Skeletal muscle tissue (tissue), 4 donors: ENCODE measurements around the gene MAGEA8. TPM values are rescaled to one million over a fixed set of nuclear protein-coding genes. Genes with fewer than 3 reads are reported as not detected.
"Not testable (repeated sequence)": the region's sequence is repeated elsewhere in the genome, so short reads cannot be mapped to it uniquely, and the experiment has no call there.

Experiments used
- H3K27ac ChIP-seq: one replicate; pipeline ENCODE4 v1.7.0; 2013; ENCODE audit warnings: mild to moderate bottlenecking, low read depth, low read length, inconsistent platforms
- H3K27me3 ChIP-seq, 3 donors: one replicate each; pipeline ENCODE4 v1.7.0; 2013; ENCODE audit warnings: low read length in 3 of 3; ENCODE audit not compliant: control insufficient read depth in 3 of 3, insufficient read depth in 3 of 3
- H3K36me3 ChIP-seq, 3 donors: one replicate each; pipeline ENCODE4 v1.7.0; 2013; ENCODE audit warnings: low read length in 3 of 3; ENCODE audit not compliant: control insufficient read depth in 3 of 3, insufficient read depth in 3 of 3
- H3K4me1 ChIP-seq, 3 donors: one replicate each; pipeline ENCODE4 v1.7.0; 2013; ENCODE audit warnings: low read length in 3 of 3, mild to moderate bottlenecking in 3 of 3; ENCODE audit not compliant: control insufficient read depth in 3 of 3, insufficient read depth in 3 of 3
- H3K4me3 ChIP-seq, 3 donors: one replicate each; pipeline ENCODE4 v1.7.0; 2013; ENCODE audit warnings: low read length in 3 of 3
- H3K9ac ChIP-seq, 3 donors: one replicate each; pipeline ENCODE4 v1.7.0; 2013; ENCODE audit warnings: low read length in 3 of 3, mild to moderate bottlenecking in 3 of 3, moderate library complexity in 2 of 3, low read depth in 1 of 3
- H3K9me3 ChIP-seq, 3 donors: one replicate each; pipeline ENCODE4 v1.7.0; 2013; ENCODE audit warnings: low read length in 3 of 3; ENCODE audit not compliant: control insufficient read depth in 3 of 3
- total RNA-seq: library from RNA; depleted of rRNA; stranded (reverse); fragments of >200 nt; gene quantifications from one replicate; pipeline ENCODE4 v1.2.3, GENCODE V29; 2014
- donor health status: Osteomylitis.

The MAGEA8 gene
- total RNA-seq, 1 donor from 2014 or later: not detected

DNA sequence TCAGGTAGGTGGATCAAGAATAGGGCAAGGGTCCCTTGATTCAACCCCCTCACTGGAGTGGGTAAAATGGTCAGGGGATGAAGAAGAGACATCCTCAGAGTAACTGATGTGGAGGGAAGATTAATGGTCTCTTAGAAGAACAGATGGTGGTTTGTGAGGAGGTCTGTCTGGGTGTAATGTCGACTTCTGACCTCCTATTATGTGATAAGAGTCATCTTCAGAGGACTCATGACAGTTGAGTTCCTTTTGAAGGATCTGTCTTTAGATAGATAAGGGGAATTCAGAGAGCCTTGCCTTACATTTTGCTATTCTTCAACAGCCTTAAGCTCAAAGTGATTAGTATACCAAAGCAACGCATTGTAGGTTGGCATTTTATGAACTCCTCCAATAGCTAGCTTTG lies 27.1 kb upstream of the MAGEA8 start:
- Histone ChIP-seq H3K4me3 (no peak overlapping the region), H3K27ac (no peak overlapping the region), H3K9ac (no peak overlapping the region), H3K9me3 (no peaks in the 10 kb centered on the region), H3K27me3 (no peaks in the 10 kb centered on the region), H3K4me1 (no peaks in the 10 kb centered on the region), H3K36me3 (no peaks in the 10 kb centered on the region)

DNA sequence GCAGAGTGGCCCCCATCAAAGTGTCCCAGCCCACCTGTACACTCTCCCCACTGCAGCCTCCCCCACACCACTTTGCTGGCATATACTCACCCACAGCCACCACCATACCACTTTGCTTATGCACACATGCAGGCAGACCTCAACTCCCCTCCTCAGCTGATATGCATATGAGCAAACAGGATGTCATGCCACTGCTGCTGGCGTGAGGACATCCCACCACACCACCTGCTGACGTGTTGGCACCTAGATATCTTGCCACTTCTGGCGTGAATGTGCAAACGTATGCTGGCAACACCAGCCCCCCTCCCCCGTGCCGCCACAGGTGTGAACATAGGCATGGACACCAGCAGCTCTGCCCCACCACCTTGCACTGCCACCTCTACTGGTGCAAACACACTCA lies 22.4 kb upstream of the MAGEA8 start:
- Histone ChIP-seq H3K9ac (no peak overlapping the region), H3K27ac (no peak overlapping the region), H3K27me3 (no peaks in the 10 kb centered on the region)

GRCh38 chrX:149860445-149860844 lies 20.5 kb upstream of the MAGEA8 start:
- no peak overlapping the region for H3K27ac ChIP-seq

More for the DNA sequence above, 22.4 kb upstream of the MAGEA8 start:
- Histone ChIP-seq H3K4me3 (no peak overlapping the region), H3K9me3 (peaks cover 0 to 5% (median 4%) of the 10 kb centered on the region in 3 donors), H3K4me1 (no peaks in the 10 kb centered on the region), H3K36me3 (no peaks in the 10 kb centered on the region)

GRCh38 chrX:149865390-149865789 lies 15.6 kb upstream of the MAGEA8 start:
- no peaks in the 10 kb centered on the region for H3K27me3 ChIP-seq
- no peak overlapping the region for H3K4me3 ChIP-seq
- peaks cover 0 to 2% (median 1%) of the 10 kb centered on the region in 3 donors for H3K9me3 ChIP-seq
- H3K27ac ChIP-seq: no peak overlapping the region
- no peaks in the 10 kb centered on the region for H3K4me1 ChIP-seq
- H3K9ac ChIP-seq: no peak overlapping the region
- H3K36me3 ChIP-seq: no peaks in the 10 kb centered on the region

More at GRCh38 chrX:149860445-149860844, 20.5 kb upstream of the MAGEA8 start:
- H3K27me3 ChIP-seq: no peaks in the 10 kb centered on the region
- no peaks in the 10 kb centered on the region for H3K36me3 ChIP-seq
- H3K9me3 ChIP-seq: peaks cover 0 to 5% (median 4%) of the 10 kb centered on the region in 3 donors
- no peak overlapping the region for H3K4me3 ChIP-seq
- H3K4me1 ChIP-seq: no peaks in the 10 kb centered on the region
- H3K9ac ChIP-seq: no peak overlapping the region

DNA sequence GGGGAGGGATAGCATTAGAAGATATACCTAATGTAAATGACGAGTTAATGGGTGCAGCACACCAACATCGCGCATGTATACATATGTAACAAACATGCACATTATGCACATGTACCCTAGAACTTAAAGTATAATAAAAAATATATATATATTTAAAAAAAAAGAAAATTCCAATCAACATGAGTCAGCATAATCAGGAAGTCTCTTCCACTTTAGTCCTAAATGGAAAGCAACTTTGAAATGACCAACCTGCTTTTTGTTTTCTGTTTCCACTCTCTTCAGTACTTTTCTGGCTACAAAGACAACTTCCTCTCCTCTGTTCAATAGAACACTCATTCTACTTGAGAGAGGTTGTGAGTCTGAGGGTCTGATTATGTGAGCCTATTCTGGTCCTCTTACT lies 13.5 kb upstream of the MAGEA8 start:
- Histone ChIP-seq H3K9ac (no peak overlapping the region), H3K27me3 (no peaks in the 10 kb centered on the region), H3K4me1 (no peaks in the 10 kb centered on the region), H3K4me3 (no peak overlapping the region), H3K9me3 (no peaks in the 10 kb centered on the region), H3K27ac (no peak overlapping the region), H3K36me3 (no peaks in the 10 kb centered on the region)

- Histone ChIP-seq H3K36me3 (no peaks in the 10 kb centered on the region), H3K4me1 (no peaks in the 10 kb centered on the region), H3K27ac (no peak overlapping the region), H3K9me3 (no peaks in the 10 kb centered on the region), H3K4me3 (no peak overlapping the region), H3K9ac (no peak overlapping the region), H3K27me3 (no peaks in the 10 kb centered on the region)
These were observed 10.1 kb upstream of the MAGEA8 start for GRCh38 chrX:149870840-149871239.

DNA sequence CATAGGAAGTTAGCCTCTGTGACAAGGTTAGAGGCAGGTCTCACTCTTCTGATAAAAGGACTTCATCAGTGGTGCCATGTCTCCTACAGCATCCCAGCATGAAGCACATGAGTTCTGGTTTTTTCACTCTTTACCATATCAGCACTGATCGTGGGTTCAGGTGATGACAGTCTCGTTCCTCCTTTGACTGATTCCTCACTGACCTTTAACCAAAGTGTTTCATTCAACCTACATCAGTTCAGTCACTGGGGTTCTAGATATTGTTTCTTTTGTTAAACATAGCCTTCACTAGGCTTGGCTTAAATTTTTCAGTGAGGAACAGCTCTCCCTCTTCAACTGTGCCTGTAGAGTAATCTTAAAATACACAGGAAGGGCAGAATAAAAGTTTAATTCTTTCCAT lies 9.6 kb upstream of the MAGEA8 start:
- Histone ChIP-seq H3K4me1 (no peaks in the 10 kb centered on the region), H3K9me3 (no peaks in the 10 kb centered on the region), H3K27me3 (no peaks in the 10 kb centered on the region), H3K27ac (no peak overlapping the region), H3K9ac (no peak overlapping the region), H3K4me3 (no peak overlapping the region), H3K36me3 (no peaks in the 10 kb centered on the region)

- H3K27me3 ChIP-seq: no peaks in the 10 kb centered on the region
- no peaks in the 10 kb centered on the region for H3K4me1 ChIP-seq
- H3K9me3 ChIP-seq: no peaks in the 10 kb centered on the region
- no peaks in the 10 kb centered on the region for H3K36me3 ChIP-seq
- no peak overlapping the region for H3K4me3 ChIP-seq
- no peak overlapping the region for H3K9ac ChIP-seq
- H3K27ac ChIP-seq: no peak overlapping the region
These were observed 9.0 kb upstream of the MAGEA8 start for GRCh38 chrX:149871940-149872339.

DNA sequence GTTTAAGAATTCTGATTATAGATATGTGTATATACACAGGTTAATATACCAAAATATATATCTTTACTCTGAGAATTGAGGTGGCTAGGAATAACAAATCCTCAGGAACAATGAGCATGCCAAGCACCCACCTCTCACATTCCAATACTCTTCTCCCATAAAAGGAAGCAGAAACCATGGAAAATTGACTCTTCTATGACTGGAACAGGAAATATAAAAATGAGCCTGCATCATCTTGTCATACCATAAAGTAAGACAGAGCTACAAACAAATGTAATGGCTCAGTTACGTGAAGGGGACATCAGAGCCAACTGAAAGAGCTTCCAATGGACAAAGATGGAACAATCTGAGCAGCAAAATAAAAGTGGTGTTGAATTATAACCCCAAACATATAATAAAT lies 3.8 kb upstream of the MAGEA8 start:
- Histone ChIP-seq H3K4me1 (no peaks in the 10 kb centered on the region), H3K36me3 (no peaks in the 10 kb centered on the region), H3K9me3 (no peaks in the 10 kb centered on the region), H3K27ac (no peak overlapping the region), H3K4me3 (no peak overlapping the region), H3K9ac (no peak overlapping the region), H3K27me3 (no peaks in the 10 kb centered on the region)

GRCh38 chrX:149877636-149878035 lies 3.3 kb upstream of the MAGEA8 start:
- no peak overlapping the region for H3K9ac ChIP-seq
- no peaks in the 10 kb centered on the region for H3K4me1 ChIP-seq
- no peak overlapping the region for H3K27ac ChIP-seq
- H3K9me3 ChIP-seq: no peaks in the 10 kb centered on the region
- no peak overlapping the region for H3K4me3 ChIP-seq
- H3K36me3 ChIP-seq: no peaks in the 10 kb centered on the region
- no peaks in the 10 kb centered on the region for H3K27me3 ChIP-seq

DNA sequence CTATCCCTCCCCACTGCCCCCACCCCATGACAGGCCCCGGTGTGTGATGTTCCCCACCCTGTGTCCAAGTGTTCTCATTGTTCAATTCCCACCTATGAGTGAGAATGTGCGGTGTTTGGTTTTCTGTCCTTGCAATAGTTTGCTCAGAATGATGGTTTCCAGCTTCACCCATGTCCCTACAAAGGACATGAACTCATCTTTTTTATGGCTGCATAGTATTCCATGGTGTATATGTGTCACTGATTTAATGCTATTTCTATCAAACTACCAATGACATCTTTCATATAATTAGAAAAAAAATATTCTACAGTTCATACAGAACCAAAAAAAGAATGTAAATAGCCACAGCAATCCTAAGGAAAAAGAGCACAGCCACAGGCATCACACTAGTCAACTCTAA lies 9.8 kb downstream of the MAGEA8 start:
- not testable (repeated sequence) for H3K27ac ChIP-seq, H3K9me3 ChIP-seq, H3K27me3 ChIP-seq, H3K4me1 ChIP-seq, H3K9ac ChIP-seq, H3K36me3 ChIP-seq, H3K4me3 ChIP-seq
